DND-41 (cell line): Measurements from ENCODE around the gene RIN3.

Source experiments
- ATAC-seq: fragments of 200-7000 bp; cut with Tn5 transposase; 3 replicates; pipeline ENCODE4 v1.9.1; 2021; ENCODE audit warnings: low read depth; ENCODE audit not compliant: insufficient read depth
- DNase-seq: peaks from one replicate; pipeline ENCODE4 v3.0.0-alpha.2; 2020
- H2AFZ ChIP-seq: 2 replicates; pipeline ENCODE4 v1.6.0; 2012; ENCODE audit warnings: low read depth, low read length
- H3K27ac ChIP-seq: 2 replicates; pipeline ENCODE4 v1.5.1; 2012; ENCODE audit warnings: low read length, inconsistent platforms
- H3K27me3 ChIP-seq: fragments of 200-600 bp; sonication (generic); 2 replicates; pipeline ENCODE4 v1.6.0; 2012; ENCODE audit warnings: low read length, mild to moderate bottlenecking, inconsistent platforms; ENCODE audit not compliant: insufficient read depth, poor library complexity
- H3K36me3 ChIP-seq: 2 replicates; pipeline ENCODE4 v1.5.1; 2012; ENCODE audit warnings: low read length, inconsistent platforms; ENCODE audit not compliant: insufficient read depth
- H3K4me1 ChIP-seq: 2 replicates; pipeline ENCODE4 v1.5.1; 2012; ENCODE audit warnings: mild to moderate bottlenecking, low read length; ENCODE audit not compliant: insufficient read depth
- H3K4me2 ChIP-seq: 2 replicates; pipeline ENCODE4 v1.6.0; 2012; ENCODE audit warnings: mild to moderate bottlenecking, moderate library complexity, low read length, inconsistent platforms; ENCODE audit not compliant: insufficient read depth
- H3K4me3 ChIP-seq, 2 experiments: fragments of 200-600 bp in 1 of 2; shearing (Covaris generic) in 1 of 2; 2 replicates each; pipeline ENCODE4 v1.5.1; 2012 to 2016; ENCODE audit warnings: inconsistent platforms in 2 of 2, low read length in 2 of 2, mild to moderate bottlenecking in 2 of 2, low read depth in 1 of 2, moderate library complexity in 1 of 2
- H3K79me2 ChIP-seq: 2 replicates; pipeline ENCODE4 v1.6.0; 2012; ENCODE audit warnings: low read length, inconsistent platforms; ENCODE audit not compliant: insufficient read depth
- H3K9ac ChIP-seq: 2 replicates; pipeline ENCODE4 v1.6.0; 2012; ENCODE audit warnings: low read depth, mild to moderate bottlenecking, inconsistent platforms, low read length, moderate library complexity
- H3K9me3 ChIP-seq: 2 replicates; pipeline ENCODE4 v1.5.1; 2012; ENCODE audit warnings: low read length, moderate library complexity, mild to moderate bottlenecking, inconsistent platforms; ENCODE audit not compliant: insufficient read depth, severe bottlenecking
- H4K20me1 ChIP-seq: 2 replicates; pipeline ENCODE4 v1.6.0; 2012; ENCODE audit warnings: low read length; ENCODE audit not compliant: insufficient read depth
- EZH2 ChIP-seq: IDR thresholded peaks from 3 replicates; pipeline ENCODE4 v1.6.1; 2012; ENCODE audit warnings: borderline replicate concordance, low read depth, mild to moderate bottlenecking, moderate library complexity, low read length, inconsistent platforms; ENCODE audit not compliant: severe bottlenecking
- TF ChIP-seq, protein P1 (sequence below): IDR thresholded peaks from 2 replicates; pipeline ENCODE4 v1.5.1; 2012; ENCODE audit warnings: borderline replicate concordance, low read length, moderate library complexity, mild to moderate bottlenecking; ENCODE audit not compliant: poor library complexity, severe bottlenecking; ENCODE audit errors: extremely low read depth

RIN3 gene

DNA sequence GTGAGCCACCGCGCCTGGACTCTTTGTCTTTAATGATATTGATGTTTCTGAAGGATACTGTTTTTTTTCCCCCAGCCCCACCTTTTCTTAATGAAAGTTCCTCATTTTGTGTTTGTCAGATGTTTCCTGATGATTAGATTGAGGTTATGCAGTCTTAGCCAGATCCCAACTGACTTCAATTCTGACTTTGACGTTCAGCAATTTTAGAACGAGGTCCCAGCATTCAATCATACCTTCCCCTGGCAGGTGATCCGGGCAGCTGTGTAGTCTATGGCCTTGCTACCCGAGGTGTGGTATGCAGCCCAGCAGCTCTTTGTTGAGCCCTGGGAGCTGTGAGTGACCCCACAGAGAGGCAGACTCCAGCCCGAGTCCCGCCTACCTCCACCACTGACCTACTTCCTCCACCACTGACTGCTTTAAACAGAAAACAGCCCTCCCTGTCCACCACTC lies 152.1 kb downstream of the RIN3 start:
- no peaks in the 10 kb centered on the region for H3K9me3 ChIP-seq
- H3K36me3 ChIP-seq, result no peaks in the 10 kb centered on the region
- no peaks in the 10 kb centered on the region for H3K79me2 ChIP-seq
- H3K27me3 ChIP-seq, result peaks cover 2% of the 10 kb centered on the region
- no peak overlapping the region for H2AFZ ChIP-seq
- ATAC-seq (no peak), DNase-seq (no peak)
- H3K4me1 ChIP-seq, result no peaks in the 10 kb centered on the region
- no peak overlapping the region for H3K4me3 ChIP-seq
- H3K4me2 ChIP-seq, result no peak overlapping the region
- no peaks in the 10 kb centered on the region for H4K20me1 ChIP-seq
- no peak overlapping the region for H3K9ac ChIP-seq
- TF ChIP-seq, protein P1, sequence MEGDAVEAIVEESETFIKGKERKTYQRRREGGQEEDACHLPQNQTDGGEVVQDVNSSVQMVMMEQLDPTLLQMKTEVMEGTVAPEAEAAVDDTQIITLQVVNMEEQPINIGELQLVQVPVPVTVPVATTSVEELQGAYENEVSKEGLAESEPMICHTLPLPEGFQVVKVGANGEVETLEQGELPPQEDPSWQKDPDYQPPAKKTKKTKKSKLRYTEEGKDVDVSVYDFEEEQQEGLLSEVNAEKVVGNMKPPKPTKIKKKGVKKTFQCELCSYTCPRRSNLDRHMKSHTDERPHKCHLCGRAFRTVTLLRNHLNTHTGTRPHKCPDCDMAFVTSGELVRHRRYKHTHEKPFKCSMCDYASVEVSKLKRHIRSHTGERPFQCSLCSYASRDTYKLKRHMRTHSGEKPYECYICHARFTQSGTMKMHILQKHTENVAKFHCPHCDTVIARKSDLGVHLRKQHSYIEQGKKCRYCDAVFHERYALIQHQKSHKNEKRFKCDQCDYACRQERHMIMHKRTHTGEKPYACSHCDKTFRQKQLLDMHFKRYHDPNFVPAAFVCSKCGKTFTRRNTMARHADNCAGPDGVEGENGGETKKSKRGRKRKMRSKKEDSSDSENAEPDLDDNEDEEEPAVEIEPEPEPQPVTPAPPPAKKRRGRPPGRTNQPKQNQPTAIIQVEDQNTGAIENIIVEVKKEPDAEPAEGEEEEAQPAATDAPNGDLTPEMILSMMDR, result no peak
- no peak for TF ChIP-seq EZH2
- no peak overlapping the region for H3K27ac ChIP-seq

DNA sequence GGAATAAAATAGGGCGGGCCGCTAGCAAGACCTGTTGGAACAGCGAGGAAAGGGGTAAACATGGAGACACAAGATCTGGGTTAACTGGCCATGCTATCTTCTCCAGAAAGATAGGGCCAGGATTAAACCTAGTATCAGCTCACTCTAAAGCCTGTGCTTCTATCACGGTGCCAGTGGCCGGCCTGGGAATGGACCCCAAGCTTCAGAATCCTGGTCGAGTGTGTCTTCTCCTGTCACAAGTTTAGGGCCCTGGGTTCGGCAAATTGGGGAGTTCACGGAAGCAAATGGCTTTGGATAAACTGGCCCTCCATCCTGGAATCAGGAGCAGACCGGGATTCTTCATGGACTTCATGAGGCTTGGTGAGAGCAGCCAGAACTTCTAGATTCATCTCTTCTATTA lies 152.7 kb downstream of the RIN3 start:
- Histone ChIP-seq H3K4me2 (no peak overlapping the region), H3K4me1 (no peaks in the 10 kb centered on the region), H3K79me2 (no peaks in the 10 kb centered on the region), H2AFZ (no peak overlapping the region), H3K27ac (no peak overlapping the region), H3K4me3 (no peak overlapping the region), H3K36me3 (no peaks in the 10 kb centered on the region), H3K9ac (no peak overlapping the region), H3K9me3 (no peaks in the 10 kb centered on the region), H4K20me1 (no peaks in the 10 kb centered on the region), H3K27me3 (peaks cover 2% of the 10 kb centered on the region)
- DNase-seq (no peak), ATAC-seq (no peak)
- TF ChIP-seq, protein P1, result no peak
- no peak for TF ChIP-seq EZH2

DNA sequence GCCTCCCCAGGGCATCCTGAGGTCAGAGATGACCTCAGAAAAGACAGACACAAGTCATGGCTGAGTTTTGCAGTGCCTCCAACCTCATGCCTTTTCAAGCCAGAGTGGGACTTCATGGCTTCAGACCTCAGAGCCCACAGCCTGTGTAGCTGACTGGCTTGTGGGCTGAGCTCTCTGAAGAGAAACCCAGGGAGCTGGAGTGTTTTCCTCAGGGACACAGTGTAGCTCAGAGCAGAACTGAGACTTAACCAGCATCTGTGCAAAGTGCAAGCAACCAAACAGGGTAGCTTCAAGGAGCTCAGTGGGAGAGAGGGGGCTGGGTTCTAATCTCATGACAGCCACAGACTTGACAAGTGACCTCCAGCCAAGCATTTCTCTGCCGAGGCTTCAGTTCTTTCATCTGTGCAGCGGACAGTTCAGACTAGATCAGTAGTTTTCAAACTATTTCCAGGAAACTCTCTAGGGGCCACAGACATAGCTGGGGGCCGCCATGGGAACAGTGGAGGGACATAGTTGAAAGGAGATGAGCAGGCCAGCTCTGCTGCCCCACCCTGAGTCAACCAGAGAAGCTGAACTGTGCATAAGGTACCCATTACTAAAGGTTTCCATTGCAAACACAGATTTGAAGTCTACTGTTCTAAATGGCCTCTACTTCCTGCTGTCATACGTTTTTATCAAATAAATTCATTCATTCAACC lies 154.8 kb downstream of the RIN3 start:
- Histone ChIP-seq H4K20me1 (no peaks in the 10 kb centered on the region), H3K9me3 (no peaks in the 10 kb centered on the region), H3K27me3 (peaks cover 2% of the 10 kb centered on the region), H3K4me1 (no peaks in the 10 kb centered on the region), H2AFZ (no peak overlapping the region), H3K36me3 (no peaks in the 10 kb centered on the region), H3K4me2 (no peak overlapping the region), H3K27ac (no peak overlapping the region), H3K4me3 (no peak overlapping the region), H3K79me2 (no peaks in the 10 kb centered on the region), H3K9ac (no peak overlapping the region)
- no peak for TF ChIP-seq EZH2
- TF ChIP-seq, protein P1, result no peak
- ATAC-seq (no peak), DNase-seq (no peak)

DNA sequence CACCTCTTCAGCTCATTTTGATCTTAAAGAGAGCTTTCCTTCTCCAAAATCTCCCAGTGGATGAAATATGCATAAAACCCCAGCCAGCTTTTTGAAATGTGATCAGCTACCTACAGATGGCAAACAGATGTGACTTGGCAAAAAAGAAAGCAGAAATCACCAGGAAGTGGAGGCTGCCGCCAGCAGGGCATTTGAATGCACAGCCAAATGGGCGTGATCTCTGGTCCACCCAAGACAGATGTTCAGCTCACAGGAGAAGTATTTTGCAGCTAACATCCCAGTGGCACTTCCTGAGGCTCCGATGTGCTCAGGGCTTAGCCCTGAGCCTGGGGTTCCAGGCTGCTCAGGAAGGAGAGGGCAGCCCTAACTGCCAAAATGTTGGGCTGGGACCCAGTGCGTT lies 156.6 kb downstream of the RIN3 start:
- no peak overlapping the region for H3K4me3 ChIP-seq
- H3K9ac ChIP-seq, result no peak overlapping the region
- TF ChIP-seq, protein P1, result no peak
- ATAC-seq (peak; percentile 45; the same call in 1 of the 3 replicates), DNase-seq (peak; percentile 16)
- no peaks in the 10 kb centered on the region for H4K20me1 ChIP-seq
- no peaks in the 10 kb centered on the region for H3K79me2 ChIP-seq
- H3K27ac ChIP-seq, result no peak overlapping the region
- H3K4me2 ChIP-seq, result no peak overlapping the region
- no peaks in the 10 kb centered on the region for H3K4me1 ChIP-seq
- no peaks in the 10 kb centered on the region for H3K36me3 ChIP-seq
- H2AFZ ChIP-seq, result no peak overlapping the region
- H3K27me3 ChIP-seq, result peaks cover 2% of the 10 kb centered on the region
- H3K9me3 ChIP-seq, result no peaks in the 10 kb centered on the region
